BLaER1 (cell line): ENCODE data around the gene LTA4H.
A peak's percentile ranks its signal among the peaks of the same experiment; 100 is the strongest.
"Not testable (repeated sequence)": the region's sequence is repeated elsewhere in the genome, so short reads cannot be mapped to it uniquely, and the experiment has no call there.

Experiments used
- H3K27ac ChIP-seq: shearing (Covaris generic); formaldehyde crosslinking; 2 replicates; pipeline ENCODE4 v1.8.1; 2022
- H3K27me3 ChIP-seq: shearing (Covaris generic); formaldehyde crosslinking; 2 replicates; pipeline ENCODE4 v1.8.1; 2022
- H3K36me3 ChIP-seq: shearing (Covaris generic); formaldehyde crosslinking; 2 replicates; pipeline ENCODE4 v1.8.1; 2022
- H3K4me1 ChIP-seq: shearing (Covaris generic); formaldehyde crosslinking; 2 replicates; pipeline ENCODE4 v1.8.1; 2022
- H3K4me2 ChIP-seq: shearing (Covaris generic); formaldehyde crosslinking; 2 replicates; pipeline ENCODE4 v1.8.1; 2022
- H3K4me3 ChIP-seq: shearing (Covaris generic); formaldehyde crosslinking; 2 replicates; pipeline ENCODE4 v1.8.1; 2022
- H3K9ac ChIP-seq: shearing (Covaris generic); formaldehyde crosslinking; 2 replicates; pipeline ENCODE4 v1.8.1; 2022
- H3K9me3 ChIP-seq: shearing (Covaris generic); formaldehyde crosslinking; 2 replicates; pipeline ENCODE4 v1.8.1; 2022
- H4K20me1 ChIP-seq: shearing (Covaris generic); formaldehyde crosslinking; 2 replicates; pipeline ENCODE4 v1.8.1; 2022
- Cebpa-rat ChIP-seq: shearing (Covaris generic); IDR thresholded peaks from 2 replicates; pipeline ENCODE4 v1.8.1; 2022

The LTA4H gene

GRCh38 chr12:96070670-96071279 lies 35.4 kb upstream of the LTA4H start:
- Histone ChIP-seq H3K36me3 (no peaks in the 10 kb centered on the region), H3K4me3 (no peak overlapping the region), H3K4me1 (peaks cover 40% of the 10 kb centered on the region), H3K27ac (no peak overlapping the region), H3K9me3 (no peaks in the 10 kb centered on the region), H3K4me2 (peak overlapping the region; percentile 44), H4K20me1 (no peaks in the 10 kb centered on the region), H3K9ac (no peak overlapping the region), H3K27me3 (no peaks in the 10 kb centered on the region)
- no peak for TF ChIP-seq Cebpa-rat

DNA sequence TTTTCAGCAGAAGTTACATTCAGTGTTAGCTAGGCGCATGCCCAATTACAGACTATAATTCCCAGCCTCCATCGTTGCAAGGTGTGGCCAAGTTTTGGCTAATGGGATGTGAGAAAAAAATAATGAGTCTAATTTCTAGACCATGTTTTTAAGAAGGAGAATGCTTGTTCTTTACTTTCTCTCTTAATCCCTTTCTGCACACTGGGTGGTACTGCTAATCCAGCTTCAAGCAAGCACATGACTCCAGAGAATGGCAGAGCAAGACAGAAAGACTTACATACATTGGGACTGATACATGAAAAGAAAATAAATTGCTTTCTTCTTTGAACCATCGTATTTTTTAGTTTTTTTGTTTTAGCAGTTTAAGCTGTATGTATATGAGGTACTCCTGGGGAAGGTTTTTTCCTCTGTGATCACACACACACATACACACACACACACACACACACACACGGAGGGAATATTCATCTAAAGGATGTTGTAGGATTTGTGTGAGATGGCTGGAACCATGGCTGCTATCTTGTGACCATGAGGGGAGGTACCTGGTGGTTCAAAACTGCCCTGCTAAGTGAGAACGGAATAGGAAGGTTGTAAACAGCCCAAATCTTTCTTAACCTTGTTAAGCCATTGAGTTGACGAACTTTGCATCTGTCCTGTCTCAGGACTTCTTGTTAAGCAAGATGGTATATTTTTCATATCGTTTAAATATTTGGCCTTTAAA lies 34.3 kb upstream of the LTA4H start:
- no peaks in the 10 kb centered on the region for H3K27me3 ChIP-seq

DNA sequence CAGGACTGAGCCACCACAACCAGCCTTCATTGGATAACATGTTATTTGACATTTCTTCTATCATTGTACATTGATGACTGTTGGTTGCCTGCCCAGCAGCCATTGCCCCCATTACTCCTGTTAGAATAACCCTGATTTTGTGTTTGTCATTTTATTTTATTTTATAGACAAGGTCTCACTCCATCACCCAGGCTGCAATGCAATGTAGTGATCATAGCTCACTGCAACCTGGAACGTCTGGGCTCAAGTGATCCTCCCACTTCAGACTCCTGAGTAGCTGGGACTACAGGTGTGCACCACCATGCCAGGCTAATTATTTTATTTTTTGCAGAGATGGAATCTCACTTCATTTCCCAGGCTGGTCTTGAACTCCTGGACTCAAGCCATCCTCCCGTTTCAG lies 33.2 kb upstream of the LTA4H start:
- Histone ChIP-seq H4K20me1 (no peaks in the 10 kb centered on the region), H3K4me2 (no peak overlapping the region), H3K9me3 (no peaks in the 10 kb centered on the region), H3K4me3 (no peak overlapping the region), H3K27ac (no peak overlapping the region), H3K9ac (no peak overlapping the region), H3K4me1 (peaks cover 48% of the 10 kb centered on the region), H3K27me3 (no peaks in the 10 kb centered on the region), H3K36me3 (no peaks in the 10 kb centered on the region)
- no peak for TF ChIP-seq Cebpa-rat

More for the DNA sequence above, 34.3 kb upstream of the LTA4H start:
- peaks cover 48% of the 10 kb centered on the region for H3K4me1 ChIP-seq
- H3K4me3 ChIP-seq: no peak overlapping the region
- no peak for TF ChIP-seq Cebpa-rat
- no peaks in the 10 kb centered on the region for H3K36me3 ChIP-seq
- no peak overlapping the region for H3K9ac ChIP-seq
- H3K9me3 ChIP-seq: no peaks in the 10 kb centered on the region
- no peak overlapping the region for H3K4me2 ChIP-seq
- H4K20me1 ChIP-seq: no peaks in the 10 kb centered on the region
- no peak overlapping the region for H3K27ac ChIP-seq

- H4K20me1 ChIP-seq: no peaks in the 10 kb centered on the region
- no peaks in the 10 kb centered on the region for H3K9me3 ChIP-seq
- no peak overlapping the region for H3K4me2 ChIP-seq
- H3K36me3 ChIP-seq: no peaks in the 10 kb centered on the region
- peaks cover 48% of the 10 kb centered on the region for H3K4me1 ChIP-seq
- TF ChIP-seq Cebpa-rat: no peak
- H3K27ac ChIP-seq: no peak overlapping the region
- H3K9ac ChIP-seq: no peak overlapping the region
- no peak overlapping the region for H3K4me3 ChIP-seq
- H3K27me3 ChIP-seq: no peaks in the 10 kb centered on the region
Measured at GRCh38 chr12:96068111-96068510, 32.7 kb upstream of the LTA4H start.

DNA sequence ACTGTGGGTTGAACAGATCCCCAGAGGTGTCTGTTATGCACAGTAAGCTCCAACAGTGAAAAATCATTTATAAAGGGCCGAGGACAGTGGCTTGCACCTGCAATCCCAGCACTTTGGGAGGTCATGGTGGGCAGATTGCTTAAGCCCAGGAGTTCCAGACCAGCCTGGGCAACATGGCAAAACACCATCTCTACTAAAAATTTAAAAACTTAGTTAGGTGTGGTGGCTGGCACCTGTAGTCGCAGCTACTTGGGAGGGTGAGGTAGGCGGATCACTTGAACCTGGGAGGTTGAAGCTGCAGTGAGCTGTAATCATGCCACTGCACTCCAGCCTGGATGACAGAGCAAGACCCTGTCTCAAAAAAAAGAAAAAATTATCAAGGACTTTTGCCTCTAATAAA lies 30.4 kb upstream of the LTA4H start:
- not testable (repeated sequence) for H3K4me3 ChIP-seq, H4K20me1 ChIP-seq, H3K4me2 ChIP-seq, H3K27ac ChIP-seq, H3K27me3 ChIP-seq, H3K9ac ChIP-seq, H3K9me3 ChIP-seq, H3K36me3 ChIP-seq
- H3K4me1 ChIP-seq: peaks cover 44% of the 10 kb centered on the region

DNA sequence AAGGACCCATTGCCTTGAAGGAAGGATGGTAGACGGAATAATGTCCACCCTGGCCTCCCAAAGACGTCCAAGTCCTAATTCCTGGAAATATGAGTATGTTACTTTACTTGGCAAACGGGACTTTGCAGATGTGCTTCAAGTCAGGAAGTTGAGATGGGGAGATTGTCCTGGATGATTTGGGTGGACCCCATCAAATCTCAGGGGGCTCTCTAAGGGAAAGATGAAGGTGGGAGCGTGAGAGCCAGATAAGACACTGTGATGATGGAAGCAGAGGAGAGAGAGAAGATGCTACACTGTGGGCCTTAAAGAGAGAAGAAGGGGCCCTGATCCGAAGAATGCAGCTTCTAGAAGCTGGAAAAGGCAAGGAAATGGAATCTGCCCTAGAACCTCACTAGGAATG lies 29.6 kb upstream of the LTA4H start:
- no peaks in the 10 kb centered on the region for H3K9me3 ChIP-seq
- H3K27me3 ChIP-seq: no peaks in the 10 kb centered on the region
- H3K9ac ChIP-seq: no peak overlapping the region
- no peak overlapping the region for H3K27ac ChIP-seq
- H3K4me3 ChIP-seq: no peak overlapping the region
- TF ChIP-seq Cebpa-rat: no peak
- H4K20me1 ChIP-seq: no peaks in the 10 kb centered on the region
- peak overlapping the region; percentile 61 for H3K4me2 ChIP-seq
- H3K36me3 ChIP-seq: no peaks in the 10 kb centered on the region
- peaks cover 38% of the 10 kb centered on the region for H3K4me1 ChIP-seq

DNA sequence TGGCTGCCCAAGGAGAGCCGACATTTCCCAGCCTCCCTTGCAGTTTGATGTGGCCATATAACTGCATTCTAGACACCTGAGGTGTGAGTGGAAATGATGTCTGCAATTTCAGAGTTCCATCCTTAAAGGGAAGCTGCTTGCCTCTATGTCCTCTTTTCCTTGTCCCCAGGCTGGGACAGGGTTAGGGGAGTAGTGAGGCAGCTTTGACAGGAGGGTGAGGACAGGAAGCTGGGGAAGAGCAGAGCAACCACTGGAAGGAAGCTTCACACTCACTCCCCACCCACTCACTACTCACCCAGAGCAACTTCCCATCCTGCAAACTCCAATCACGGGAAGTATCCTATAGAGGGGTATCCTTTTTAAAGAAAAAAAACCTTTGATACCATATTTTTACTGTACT lies 28.9 kb upstream of the LTA4H start:
- Histone ChIP-seq H3K4me3 (no peak overlapping the region), H3K9me3 (no peaks in the 10 kb centered on the region), H3K27me3 (no peaks in the 10 kb centered on the region), H3K4me1 (peaks cover 38% of the 10 kb centered on the region), H3K9ac (no peak overlapping the region), H3K4me2 (peak overlapping the region; percentile 61), H4K20me1 (no peaks in the 10 kb centered on the region), H3K27ac (no peak overlapping the region), H3K36me3 (no peaks in the 10 kb centered on the region)
- no peak for TF ChIP-seq Cebpa-rat

DNA sequence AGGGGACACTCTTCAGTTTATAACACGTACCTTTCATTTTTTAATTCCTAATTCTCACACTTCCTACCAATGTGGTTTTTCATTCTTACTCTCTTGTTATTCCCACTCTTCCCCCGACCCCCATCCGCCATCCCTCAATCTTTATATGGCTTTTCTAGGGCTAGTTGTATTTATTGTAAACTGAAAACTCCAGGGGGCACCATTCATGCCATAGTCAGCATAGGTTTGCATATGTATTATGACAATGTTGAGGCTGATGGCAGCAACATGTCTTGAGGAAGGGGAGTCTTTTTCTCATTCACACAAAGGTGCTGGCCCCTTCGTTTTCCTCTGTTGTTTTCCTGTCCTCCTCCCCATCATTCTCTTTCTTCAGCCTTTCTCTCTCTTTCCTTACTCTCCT lies 27.7 kb upstream of the LTA4H start:
- H3K9me3 ChIP-seq: no peaks in the 10 kb centered on the region
- H3K9ac ChIP-seq: no peak overlapping the region
- no peak for TF ChIP-seq Cebpa-rat
- H3K4me1 ChIP-seq: peaks cover 38% of the 10 kb centered on the region
- H3K36me3 ChIP-seq: no peaks in the 10 kb centered on the region
- no peaks in the 10 kb centered on the region for H4K20me1 ChIP-seq
- no peak overlapping the region for H3K4me3 ChIP-seq
- H3K27ac ChIP-seq: no peak overlapping the region
- no peaks in the 10 kb centered on the region for H3K27me3 ChIP-seq
- peak overlapping the region; percentile 61 for H3K4me2 ChIP-seq

DNA sequence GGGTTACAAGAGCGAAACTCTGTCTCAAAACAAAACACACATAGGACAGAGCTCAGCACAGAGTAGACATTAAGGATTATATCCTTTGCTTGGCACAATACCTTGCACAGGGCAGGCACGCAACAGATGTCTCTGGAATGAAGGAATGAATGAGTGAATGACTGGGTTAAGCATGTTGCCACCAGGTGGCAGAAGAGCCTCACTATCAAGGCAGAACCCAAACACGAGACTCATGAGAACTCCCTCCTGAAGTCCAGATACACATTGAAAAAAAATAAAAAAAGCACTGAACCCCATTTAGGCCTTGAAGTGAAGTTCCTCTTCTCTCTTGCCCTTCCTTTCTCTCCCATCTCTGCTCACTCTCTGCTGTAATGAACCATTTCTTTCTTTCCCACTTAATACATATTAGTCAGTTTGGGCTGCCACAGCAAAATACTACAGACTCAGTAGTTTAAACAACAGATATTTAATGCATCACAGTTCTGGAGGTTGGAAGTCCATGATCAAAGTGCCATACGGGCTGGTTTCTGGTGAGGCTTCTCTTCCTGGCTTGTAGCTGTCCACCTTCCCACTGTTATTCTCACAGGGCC lies 26.6 kb upstream of the LTA4H start:
- Histone ChIP-seq H3K27ac (0 out of 2 replicates have a peak overlapping the region, but pooled peaks have one; percentile 8), H3K9me3 (0 out of 2 replicates have a peak, but pooled peaks cover 1% of the 10 kb centered on the region), H3K27me3 (no peaks in the 10 kb centered on the region), H3K4me1 (peaks cover 38% of the 10 kb centered on the region), H4K20me1 (no peaks in the 10 kb centered on the region), H3K4me2 (peak overlapping the region; percentile 61), H3K4me3 (no peak overlapping the region), H3K36me3 (no peaks in the 10 kb centered on the region), H3K9ac (no peak overlapping the region)
- TF ChIP-seq Cebpa-rat: no peak

- no peak overlapping the region for H3K27ac ChIP-seq
- no peaks in the 10 kb centered on the region for H3K27me3 ChIP-seq
- H3K9ac ChIP-seq: no peak overlapping the region
- no peak overlapping the region for H3K4me2 ChIP-seq
- no peaks in the 10 kb centered on the region for H3K36me3 ChIP-seq
- H3K4me1 ChIP-seq: peaks cover 38% of the 10 kb centered on the region
- H4K20me1 ChIP-seq: no peaks in the 10 kb centered on the region
- H3K4me3 ChIP-seq: no peak overlapping the region
- peaks cover 7% of the 10 kb centered on the region; the same call in 1 of the 2 replicates for H3K9me3 ChIP-seq
- TF ChIP-seq Cebpa-rat: no peak
Measured at GRCh38 chr12:96061323-96061722, 25.9 kb upstream of the LTA4H start.
